Peyer's patch (tissue), 4 donors: ENCODE measurements around the gene HORMAD2. TPM values are rescaled to one million over a fixed set of nuclear protein-coding genes. Genes with fewer than 3 reads are reported as not detected.

Experiments
- DNase-seq, 3 donors: peaks; one replicate each; pipeline ENCODE4 v3.0.0-alpha.2; 2017 to 2019
- H3K27ac ChIP-seq, 4 donors: fragments of 200-600 bp; sonication (generic); one replicate each; pipeline ENCODE4 v1.5.1; 2016 to 2019
- H3K27me3 ChIP-seq, 2 donors: fragments of 200-600 bp; sonication (generic); one replicate each; pipeline ENCODE4 v1.5.1; 2019
- H3K36me3 ChIP-seq, 3 donors: fragments of 200-600 bp; sonication (generic); one replicate each; pipeline ENCODE4 v1.5.1; 2016 to 2019
- H3K4me1 ChIP-seq, 4 donors: fragments of 200-600 bp; sonication (generic); one replicate each; pipeline ENCODE4 v1.5.1; 2016 to 2019
- H3K4me3 ChIP-seq, 4 donors: fragments of 200-600 bp; sonication (generic); 1 replicate in 3 of 4; 2 replicates in 1 of 4; pipeline ENCODE4 v1.5.1; 2016 to 2019; ENCODE audit warnings: mild to moderate bottlenecking in 1 of 4
- H3K9me3 ChIP-seq, 4 donors: fragments of 200-600 bp; sonication (generic); one replicate each; pipeline ENCODE4 v1.5.1; 2016 to 2019; ENCODE audit warnings: mild to moderate bottlenecking in 1 of 4
- CTCF ChIP-seq, 6 experiments: fragments of 450-650 bp in 4 of 6; fragments of 200-600 bp in 2 of 6; sonication (generic) in 1 of 6; IDR thresholded peaks; one replicate each; pipeline ENCODE4 v1.5.1; 2017 to 2019; ENCODE audit warnings: antibody characterized with exemption in 6 of 6, mild to moderate bottlenecking in 3 of 6, moderate library complexity in 1 of 6
- POLR2A ChIP-seq, 2 donors: fragments of 450-650 bp; IDR thresholded peaks; one replicate each; pipeline ENCODE4 v1.5.1; 2017; ENCODE audit warnings: antibody characterized with exemption in 2 of 2, mild to moderate bottlenecking in 2 of 2, moderate library complexity in 2 of 2
- total RNA-seq, 4 donors: library from RNA; depleted of rRNA; stranded (reverse); fragments of >200 nt; gene quantifications; one replicate each; pipeline ENCODE4 v1.1.0, GENCODE V29; 2016

The HORMAD2 gene
- total RNA-seq, 4 donors from 2014 or later = not detected

- Histone ChIP-seq H3K4me1 (no peaks in the 10 kb centered on the region), H3K27me3 (no peaks in the 10 kb centered on the region), H3K9me3 (no peaks in the 10 kb centered on the region), H3K36me3 (no peaks in the 10 kb centered on the region), H3K4me3 (no peak overlapping the region), H3K27ac (no peak overlapping the region)
- DNase-seq = no peak
- TF ChIP-seq POLR2A (IDR thresholded peaks at IDR 0.05) (no peak), CTCF (IDR thresholded peaks at IDR 0.05) (no peak)
Measured at GRCh38 chr22:30183271-30183670, 103.0 kb downstream of the HORMAD2 start.

GRCh38 chr22:30183861-30184278 is 103.6 kb downstream of the HORMAD2 start:
- Histone ChIP-seq H3K36me3 (no peaks in the 10 kb centered on the region), H3K27ac (no peak overlapping the region), H3K9me3 (no peaks in the 10 kb centered on the region), H3K4me1 (no peaks in the 10 kb centered on the region), H3K4me3 (no peak overlapping the region), H3K27me3 (no peaks in the 10 kb centered on the region)
- TF ChIP-seq CTCF (IDR thresholded peaks at IDR 0.05) = no peak
- no peak for DNase-seq

GRCh38 chr22:30185129-30185528 is 104.9 kb downstream of the HORMAD2 start:
- no peak for TF ChIP-seq POLR2A (IDR thresholded peaks at IDR 0.05)
- no peak for TF ChIP-seq CTCF (IDR thresholded peaks at IDR 0.05)
- Histone ChIP-seq H3K9me3 (no peaks in the 10 kb centered on the region), H3K27ac (no peak overlapping the region), H3K27me3 (no peaks in the 10 kb centered on the region), H3K36me3 (no peaks in the 10 kb centered on the region), H3K4me1 (no peaks in the 10 kb centered on the region), H3K4me3 (no peak overlapping the region)
- no peak for DNase-seq

- no peak for TF ChIP-seq POLR2A (IDR thresholded peaks at IDR 0.05)
- TF ChIP-seq CTCF (IDR thresholded peaks at IDR 0.05) = no peak
- no peaks in the 10 kb centered on the region for H3K4me1 ChIP-seq
- no peak for DNase-seq
- H3K4me3 ChIP-seq = no peak overlapping the region
- no peaks in the 10 kb centered on the region for H3K27me3 ChIP-seq
- no peaks in the 10 kb centered on the region for H3K36me3 ChIP-seq
- no peak overlapping the region for H3K27ac ChIP-seq
- no peaks in the 10 kb centered on the region for H3K9me3 ChIP-seq
Measured at GRCh38 chr22:30185549-30185948, 105.3 kb downstream of the HORMAD2 start.

GRCh38 chr22:30186041-30186440 is 105.8 kb downstream of the HORMAD2 start:
- H3K9me3 ChIP-seq = no peaks in the 10 kb centered on the region
- TF ChIP-seq POLR2A (IDR thresholded peaks at IDR 0.05) = no peak
- DNase-seq = no peak
- no peaks in the 10 kb centered on the region for H3K27me3 ChIP-seq
- no peak overlapping the region for H3K4me3 ChIP-seq
- no peak overlapping the region for H3K27ac ChIP-seq
- H3K36me3 ChIP-seq = no peaks in the 10 kb centered on the region
- no peaks in the 10 kb centered on the region for H3K4me1 ChIP-seq

GRCh38 chr22:30186510-30186909 is 106.2 kb downstream of the HORMAD2 start:
- no peak overlapping the region for H3K4me3 ChIP-seq
- no peak overlapping the region for H3K27ac ChIP-seq
- no peaks in the 10 kb centered on the region for H3K27me3 ChIP-seq
- DNase-seq = no peak
- no peaks in the 10 kb centered on the region for H3K4me1 ChIP-seq
- no peaks in the 10 kb centered on the region for H3K9me3 ChIP-seq
- no peak for TF ChIP-seq POLR2A (IDR thresholded peaks at IDR 0.05)
- no peak for TF ChIP-seq CTCF (IDR thresholded peaks at IDR 0.05)
- H3K36me3 ChIP-seq = no peaks in the 10 kb centered on the region
